Testis (tissue), 3 donors: Measurements from ENCODE around the gene SCN9A. TPM values are rescaled to one million over a fixed set of nuclear protein-coding genes. Genes with fewer than 3 reads are reported as not detected.

ENCODE experiments used
- DNase-seq: peaks from one replicate; pipeline ENCODE4 v3.0.0-alpha.2; 2019
- H3K27ac ChIP-seq, 2 donors: fragments of 200-600 bp; sonication (generic); one replicate each; pipeline ENCODE4 v1.5.1; 2019
- H3K27me3 ChIP-seq: fragments of 200-600 bp; sonication (generic); one replicate; pipeline ENCODE4 v1.5.1; 2019
- H3K36me3 ChIP-seq: fragments of 200-600 bp; sonication (generic); one replicate; pipeline ENCODE4 v1.5.1; 2017; ENCODE audit warnings: low read depth; ENCODE audit errors: missing control alignments
- H3K4me1 ChIP-seq: fragments of 200-600 bp; sonication (generic); one replicate; pipeline ENCODE4 v1.5.1; 2019
- H3K4me3 ChIP-seq, 2 donors: fragments of 200-600 bp; sonication (generic); one replicate each; pipeline ENCODE4 v1.5.1; 2017 to 2019
- H3K9me3 ChIP-seq: fragments of 200-600 bp; sonication (generic); one replicate; pipeline ENCODE4 v1.5.1; 2017
- CTCF ChIP-seq, 3 experiments: fragments of 450-650 bp in 2 of 3; fragments of 200-600 bp in 1 of 3; sonication (generic) in 1 of 3; IDR thresholded peaks; one replicate each; pipeline ENCODE4 v1.5.1; 2016 to 2019; ENCODE audit warnings: antibody characterized with exemption in 3 of 3, mild to moderate bottlenecking in 2 of 3, moderate library complexity in 1 of 3
- POLR2A ChIP-seq: fragments of 450-650 bp; IDR thresholded peaks from one replicate; pipeline ENCODE4 v1.6.1; 2017; ENCODE audit warnings: antibody characterized with exemption, mild to moderate bottlenecking, moderate library complexity
- WGBS, 2 donors: methylation state at CpG; one replicate each; pipeline ENCODE4 v1.1.5; 2018; 5-methylcytosine and 5-hydroxymethylcytosine counted together
- intact Hi-C: fragments of 100-400 bp; cut with DNase I; formaldehyde crosslinking; loops from one replicate; pipeline ENCODE4 v1.15.1; 2023; ENCODE audit warnings: low total_unique reads
- polyA plus RNA-seq: library from polyadenylated mRNA; stranded (reverse); fragments of 350-450 nt; fragmentation: Illumina TruSeq; extraction: RNeasy Lipid Tissue Mini Kit (QIAGEN cat#74804); gene quantifications from one replicate; pipeline ENCODE4 v1.2.3, GENCODE V29; 2014; ENCODE audit warnings: low read depth, low replicate concordance; ENCODE audit not compliant: insufficient read depth
- total RNA-seq, 2 donors: library from RNA; depleted of rRNA; stranded (reverse); fragments of >200 nt; gene quantifications; one replicate each; pipeline ENCODE4 v1.2.3, GENCODE V29; 2016

The SCN9A gene
- total and polyA plus RNA-seq, 3 donors from 2014 or later = 7.3 to 117 (median 85.7) TPM

GRCh38 chr2:166304656-166305055 lies 71.1 kb downstream of the SCN9A start:
- Histone ChIP-seq H3K4me3 (no peak overlapping the region), H3K27me3 (no peaks in the 10 kb centered on the region), H3K9me3 (no peaks in the 10 kb centered on the region), H3K36me3 (no peaks in the 10 kb centered on the region), H3K27ac (no peak overlapping the region), H3K4me1 (no peaks in the 10 kb centered on the region)
- no peak for DNase-seq
- TF ChIP-seq CTCF (IDR thresholded peaks at IDR 0.05) (no peak), POLR2A (no peak)
- 90 to 98% methylated on average over 1 of the region's 1 CpG for WGBS, 2 donors
- intact Hi-C loops = no loop called here

DNA sequence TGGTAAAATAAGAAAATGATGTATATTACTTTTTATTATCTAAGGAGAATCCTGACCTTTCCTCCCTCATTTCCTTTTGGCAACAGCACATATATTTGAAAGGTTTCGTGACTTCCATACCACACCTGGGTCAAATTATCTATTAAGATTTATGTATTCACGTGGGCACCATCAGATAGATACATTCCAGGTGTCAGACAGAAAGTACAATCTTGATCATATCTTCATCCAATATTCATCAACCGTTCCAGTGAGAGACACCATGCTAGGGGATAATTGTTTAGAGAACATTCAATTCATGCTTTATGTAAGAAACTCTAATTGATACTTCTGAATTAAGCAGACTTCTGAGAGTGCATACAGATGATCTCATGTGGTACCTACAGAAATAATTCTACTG lies 73.7 kb downstream of the SCN9A start:
- whole genome bisulfite sequencing, 2 donors = 52 to 86% methylated on average over 3 of the region's 3 CpGs
- H3K27ac ChIP-seq = no peak overlapping the region
- DNase-seq = no peak
- no peaks in the 10 kb centered on the region for H3K36me3 ChIP-seq
- H3K4me3 ChIP-seq = no peak overlapping the region
- TF ChIP-seq CTCF (IDR thresholded peaks at IDR 0.05) = no peak
- intact Hi-C loops = no loop called here
- no peaks in the 10 kb centered on the region for H3K9me3 ChIP-seq
- H3K27me3 ChIP-seq = no peaks in the 10 kb centered on the region
- H3K4me1 ChIP-seq = no peaks in the 10 kb centered on the region

DNA sequence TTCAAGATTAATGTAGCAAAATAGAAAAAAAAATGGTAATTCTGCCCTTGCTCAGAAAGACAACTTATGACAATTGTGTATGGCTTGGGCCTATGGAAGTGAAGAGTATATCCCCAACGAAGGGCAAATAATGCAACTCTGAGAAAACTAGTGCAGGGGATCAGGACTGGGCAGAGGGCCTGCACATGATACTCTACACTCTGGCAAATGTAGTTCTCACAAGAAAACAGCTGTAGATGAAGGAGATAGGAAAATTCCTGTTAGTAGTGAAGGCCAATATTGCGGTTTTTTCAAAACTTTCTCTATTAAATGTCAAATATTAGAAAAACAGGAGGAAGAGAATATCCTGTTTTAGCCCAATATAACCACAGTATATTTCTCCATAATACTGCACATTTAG lies 77.8 kb downstream of the SCN9A start:
- TF ChIP-seq POLR2A (no peak), CTCF (IDR thresholded peaks at IDR 0.05) (no peak)
- Histone ChIP-seq H3K27ac (no peak overlapping the region), H3K4me1 (no peaks in the 10 kb centered on the region), H3K36me3 (no peaks in the 10 kb centered on the region), H3K9me3 (no peaks in the 10 kb centered on the region), H3K27me3 (no peaks in the 10 kb centered on the region), H3K4me3 (no peak overlapping the region)
- intact Hi-C loops = no loop called here
- 69 to 79% methylated on average over 2 of the region's 2 CpGs for WGBS, 2 donors
- DNase-seq = no peak

DNA sequence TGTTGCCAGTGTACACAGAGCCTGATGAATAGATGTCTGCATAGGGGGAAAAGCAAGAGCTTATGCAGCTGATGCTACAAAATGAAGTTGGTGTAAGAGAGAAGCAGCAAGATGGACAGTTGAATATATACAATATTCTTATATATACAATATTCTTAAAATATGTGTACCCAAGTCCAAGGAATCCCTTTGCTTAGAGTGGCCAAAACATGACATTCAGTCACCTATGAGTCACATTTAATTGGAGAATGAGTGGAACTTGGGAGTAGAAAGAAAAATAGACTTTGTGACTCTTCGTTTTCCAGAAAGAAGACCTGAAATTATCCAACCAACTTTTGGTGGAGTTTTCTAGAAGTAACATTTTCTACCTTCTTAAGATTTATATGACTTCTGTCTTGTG lies 81.8 kb downstream of the SCN9A start:
- H3K36me3 ChIP-seq = no peaks in the 10 kb centered on the region
- H3K4me3 ChIP-seq = no peak overlapping the region
- TF ChIP-seq CTCF (IDR thresholded peaks at IDR 0.05) (no peak), POLR2A (no peak)
- H3K9me3 ChIP-seq = no peaks in the 10 kb centered on the region
- DNase-seq = no peak
- H3K4me1 ChIP-seq = no peaks in the 10 kb centered on the region
- 88 to 89% methylated on average over 1 of the region's 1 CpG for WGBS, 2 donors
- H3K27me3 ChIP-seq = no peaks in the 10 kb centered on the region
- intact Hi-C loops = no loop called here
- no peak overlapping the region for H3K27ac ChIP-seq

GRCh38 chr2:166285215-166285614 lies 90.5 kb downstream of the SCN9A start:
- Histone ChIP-seq H3K9me3 (no peaks in the 10 kb centered on the region), H3K4me1 (no peaks in the 10 kb centered on the region), H3K27me3 (no peaks in the 10 kb centered on the region), H3K36me3 (no peaks in the 10 kb centered on the region), H3K27ac (no peak overlapping the region), H3K4me3 (no peak overlapping the region)
- no peak for DNase-seq
- intact Hi-C loops = no loop called here
- TF ChIP-seq POLR2A (no peak), CTCF (IDR thresholded peaks at IDR 0.05) (no peak)
